CD4-positive, CD25-positive, alpha-beta regulatory T cell (primary cell): ENCODE data around the gene LRRC15. TPM values are rescaled to one million over a fixed set of nuclear protein-coding genes. Genes with fewer than 3 reads are reported as not detected.
A peak's percentile ranks its signal among the peaks of the same experiment; 100 is the strongest.

Source experiments
- ATAC-seq, 2 donors: fragments of 150-1000 bp; cut with Tn5 transposase; one replicate each; pipeline ENCODE4 v1.10.0; 2021; ENCODE audit warnings: low read depth in 2 of 2, moderate number of reproducible peaks in 2 of 2, moderate library complexity in 1 of 2
- DNase-seq, 3 donors: peaks; one replicate each; pipeline versions ENCODE4 v3.0.0 to v3.0.0-alpha.2; 2012 to 2022; ENCODE audit warnings: mixed read lengths in 1 of 3
- H3K27ac ChIP-seq: one replicate; pipeline ENCODE4 v1.7.0; 2013; ENCODE audit warnings: mild to moderate bottlenecking, low read length; ENCODE audit not compliant: insufficient read depth, poor library complexity, severe bottlenecking
- H3K27me3 ChIP-seq: one replicate; pipeline ENCODE4 v1.7.0; 2013; ENCODE audit warnings: low read length; ENCODE audit not compliant: control insufficient read depth, insufficient read depth
- H3K36me3 ChIP-seq: one replicate; pipeline ENCODE4 v1.7.0; 2013; ENCODE audit warnings: mild to moderate bottlenecking, low read length, moderate library complexity; ENCODE audit not compliant: control insufficient read depth, insufficient read depth
- H3K4me1 ChIP-seq: 2 replicates; pipeline ENCODE4 v1.7.0; 2013; ENCODE audit warnings: mild to moderate bottlenecking, low read length; ENCODE audit not compliant: insufficient read depth, control insufficient read depth, poor library complexity, severe bottlenecking
- H3K4me3 ChIP-seq: one replicate; pipeline ENCODE4 v1.7.0; 2013; ENCODE audit warnings: low read depth, mild to moderate bottlenecking, low read length, moderate library complexity
- H3K9me3 ChIP-seq, 2 experiments: 1 replicate in 1 of 2; 2 replicates in 1 of 2; pipeline ENCODE4 v1.7.0; 2013; ENCODE audit warnings: low read length in 2 of 2, mild to moderate bottlenecking in 1 of 2, moderate library complexity in 1 of 2; ENCODE audit not compliant: control insufficient read depth in 2 of 2
- H3K27ac Mint-ChIP-seq, 3 donors: one replicate each; pipeline ENCODE4 v1.8.0; 2020 to 2022; ENCODE audit warnings: mild to moderate bottlenecking in 3 of 3, mixed read lengths in 3 of 3, moderate library complexity in 2 of 3
- H3K27me3 Mint-ChIP-seq: one replicate; pipeline ENCODE4 v1.8.0; 2022; ENCODE audit warnings: mild to moderate bottlenecking, mixed read lengths
- H3K36me3 Mint-ChIP-seq: one replicate; pipeline ENCODE4 v1.8.0; 2020; ENCODE audit warnings: mixed read lengths
- H3K4me1 Mint-ChIP-seq, 4 donors: one replicate each; pipeline ENCODE4 v1.8.0; 2020 to 2022; ENCODE audit warnings: mixed read lengths in 4 of 4, mild to moderate bottlenecking in 1 of 4
- H3K4me3 Mint-ChIP-seq, 4 donors: one replicate each; pipeline ENCODE4 v1.8.0; 2020 to 2022; ENCODE audit warnings: mild to moderate bottlenecking in 4 of 4, mixed read lengths in 4 of 4, moderate library complexity in 3 of 4
- H3K9me3 Mint-ChIP-seq, 7 donors: one replicate each; pipeline ENCODE4 v1.8.0; 2020 to 2022; ENCODE audit warnings: mixed read lengths in 7 of 7, mild to moderate bottlenecking in 3 of 7, moderate library complexity in 2 of 7
- polyA plus RNA-seq, 4 donors: library from polyadenylated mRNA; unstranded; fragments of 300-500 nt; fragmentation: Illumina TruSeq; gene quantifications; one replicate each; pipeline ENCODE4 v1.2.3, GENCODE V29; 2021
- total RNA-seq: library from RNA; stranded (reverse); gene quantifications from one replicate; pipeline ENCODE4 v1.2.3, GENCODE V29; 2022

The LRRC15 gene
- total and polyA plus RNA-seq, 5 donors from 2014 or later: not detected

- Histone ChIP-seq H3K4me3 (no peak overlapping the region), H3K9me3 (no peaks in the 10 kb centered on the region), H3K4me1 (peaks cover 18% of the 10 kb centered on the region), H3K27me3 (peaks cover 9% of the 10 kb centered on the region), H3K27ac (no peak overlapping the region), H3K36me3 (no peaks in the 10 kb centered on the region)
- peak overlapping the region in 1 of 4 donors; percentile 24 for H3K4me3 Mint-ChIP-seq
- H3K27me3 Mint-ChIP-seq: peaks cover 23% of the 10 kb centered on the region
- ATAC-seq (no peak), DNase-seq (no peak)
- no peaks in the 10 kb centered on the region for H3K36me3 Mint-ChIP-seq
- peaks cover 0 to 5% (median 0%) of the 10 kb centered on the region in 7 donors for H3K9me3 Mint-ChIP-seq
- peak overlapping the region in 1 of 3 donors; percentile 36 for H3K27ac Mint-ChIP-seq
- H3K4me1 Mint-ChIP-seq: peaks cover 10 to 47% (median 23%) of the 10 kb centered on the region in 4 donors
These were observed 56.7 kb downstream of the LRRC15 start for GRCh38 chr3:194312743-194313281.

- peaks cover 8% of the 10 kb centered on the region for H3K27me3 ChIP-seq
- Mint-ChIP-seq H3K27ac (peak overlapping the region in 1 of 3 donors; percentile 36), H3K9me3 (peaks cover 0 to 2% (median 0%) of the 10 kb centered on the region in 7 donors), H3K36me3 (no peaks in the 10 kb centered on the region), H3K4me1 (peaks cover 15 to 52% (median 28%) of the 10 kb centered on the region in 4 donors), H3K4me3 (peak overlapping the region in 1 of 4 donors; percentile 24), H3K27me3 (peaks cover 21% of the 10 kb centered on the region)
- H3K27ac ChIP-seq: no peak overlapping the region
- H3K4me3 ChIP-seq: no peak overlapping the region
- ATAC-seq (no peak), DNase-seq (no peak)
- H3K4me1 ChIP-seq: peaks cover 24% of the 10 kb centered on the region
- no peaks in the 10 kb centered on the region for H3K9me3 ChIP-seq
- H3K36me3 ChIP-seq: no peaks in the 10 kb centered on the region
These were observed 57.3 kb downstream of the LRRC15 start for GRCh38 chr3:194312186-194312742.

- Histone ChIP-seq H3K27me3 (no peaks in the 10 kb centered on the region), H3K9me3 (no peaks in the 10 kb centered on the region), H3K4me1 (peaks cover 34% of the 10 kb centered on the region), H3K36me3 (no peaks in the 10 kb centered on the region), H3K4me3 (no peak overlapping the region), H3K27ac (no peak overlapping the region)
- DNase-seq (no peak), ATAC-seq (no peak)
- H3K27me3 Mint-ChIP-seq: peaks cover 8% of the 10 kb centered on the region
- H3K36me3 Mint-ChIP-seq: no peaks in the 10 kb centered on the region
- peak overlapping the region in 1 of 3 donors; percentile 15 for H3K27ac Mint-ChIP-seq
- H3K4me1 Mint-ChIP-seq: peaks cover 24 to 60% (median 35%) of the 10 kb centered on the region in 4 donors
- peaks cover 0 to 1% (median 0%) of the 10 kb centered on the region in 7 donors for H3K9me3 Mint-ChIP-seq
- H3K4me3 Mint-ChIP-seq: peak overlapping the region in 1 of 4 donors; percentile 25
These were observed 58.5 kb downstream of the LRRC15 start for GRCh38 chr3:194311000-194311399.

GRCh38 chr3:194310060-194310835 is 59.3 kb downstream of the LRRC15 start:
- Mint-ChIP-seq H3K36me3 (no peaks in the 10 kb centered on the region), H3K27me3 (peaks cover 4% of the 10 kb centered on the region), H3K9me3 (no peaks in the 10 kb centered on the region), H3K4me3 (no peak overlapping the region), H3K4me1 (peaks cover 24 to 62% (median 38%) of the 10 kb centered on the region in 4 donors), H3K27ac (peak overlapping the region in 2 of 3 donors; percentile 22 to 52)
- H3K9me3 ChIP-seq: no peaks in the 10 kb centered on the region
- peaks cover 34% of the 10 kb centered on the region for H3K4me1 ChIP-seq
- H3K4me3 ChIP-seq: no peak overlapping the region
- H3K27me3 ChIP-seq: no peaks in the 10 kb centered on the region
- H3K36me3 ChIP-seq: no peaks in the 10 kb centered on the region
- no peak for DNase-seq
- no peak overlapping the region for H3K27ac ChIP-seq
- ATAC-seq: no peak

GRCh38 chr3:194308601-194309449 is 60.7 kb downstream of the LRRC15 start:
- Mint-ChIP-seq H3K36me3 (no peaks in the 10 kb centered on the region), H3K9me3 (peaks cover 0 to 4% (median 1%) of the 10 kb centered on the region in 7 donors), H3K4me3 (peak overlapping the region in 1 of 4 donors; percentile 7), H3K27ac (peak overlapping the region in 2 of 3 donors; percentile 2 to 60), H3K4me1 (peaks cover 24 to 64% (median 40%) of the 10 kb centered on the region in 4 donors), H3K27me3 (no peaks in the 10 kb centered on the region)
- no peaks in the 10 kb centered on the region for H3K27me3 ChIP-seq
- no peaks in the 10 kb centered on the region for H3K9me3 ChIP-seq
- no peak for DNase-seq
- no peak overlapping the region for H3K27ac ChIP-seq
- ATAC-seq: no peak
- H3K4me1 ChIP-seq: peaks cover 38% of the 10 kb centered on the region
- H3K36me3 ChIP-seq: no peaks in the 10 kb centered on the region
- no peak overlapping the region for H3K4me3 ChIP-seq

- ATAC-seq (no peak), DNase-seq (no peak)
- Histone ChIP-seq H3K27me3 (no peaks in the 10 kb centered on the region), H3K36me3 (no peaks in the 10 kb centered on the region), H3K4me3 (no peak overlapping the region), H3K9me3 (no peaks in the 10 kb centered on the region), H3K27ac (no peak overlapping the region), H3K4me1 (peaks cover 38% of the 10 kb centered on the region)
- peaks cover 0 to 4% (median 1%) of the 10 kb centered on the region in 7 donors for H3K9me3 Mint-ChIP-seq
- H3K27me3 Mint-ChIP-seq: no peaks in the 10 kb centered on the region
- no peaks in the 10 kb centered on the region for H3K36me3 Mint-ChIP-seq
- peaks cover 24 to 63% (median 40%) of the 10 kb centered on the region in 4 donors for H3K4me1 Mint-ChIP-seq
- peak overlapping the region in 2 of 4 donors; percentile 77 to 78 for H3K4me3 Mint-ChIP-seq
- peak overlapping the region in 2 of 3 donors; percentile 47 to 96 for H3K27ac Mint-ChIP-seq
These were observed 61.7 kb downstream of the LRRC15 start for GRCh38 chr3:194307849-194308248.
